Endothelial cell of umbilical vein (primary cell): ENCODE measurements around the gene RUNDC1. TPM values are rescaled to one million over a fixed set of nuclear protein-coding genes. Genes with fewer than 3 reads are reported as not detected.

Experiments
- BruUV-seq: library from RNA; stranded (reverse); fragments of 400-500 nt; replicated peaks from 2 replicates; lab custom pipeline; 2021; lab: Mats Ljungman, UMichigan
- CTCF ChIA-PET: fragments of 300-600, 350-600 bp; sonication (Branson Sonifier 250); formaldehyde crosslinking; loops from one replicate; lab custom pipeline; 2021; ENCODE audit warnings: antibody characterized with exemption, inconsistent platforms; lab: Charles Lee
- POLR2A ChIA-PET: fragments of 300-600, 350-600 bp; sonication (Branson Sonifier 250); formaldehyde crosslinking; loops from one replicate; lab custom pipeline; 2021; ENCODE audit warnings: antibody characterized with exemption, inconsistent platforms; lab: Charles Lee
- DNase-seq: peaks from one replicate; pipeline ENCODE4 v3.0.0-alpha.2; 2011; ENCODE audit warnings: low read depth, low spot score
- FAIRE-seq: peaks from 2 replicates; lab custom pipeline; 2011; peaks lifted over from hg19 to GRCh38; lab: Jason Lieb, UNC
- H2AFZ ChIP-seq: 2 replicates; pipeline ENCODE4 v1.6.0; 2012; ENCODE audit warnings: low read depth, low read length, control low read depth, inconsistent platforms
- H3K27ac ChIP-seq: 2 replicates; pipeline ENCODE4 v1.5.1; 2011; ENCODE audit warnings: low read depth, mild to moderate bottlenecking, control low read depth, low read length, moderate library complexity; ENCODE audit not compliant: insufficient read depth
- H3K27me3 ChIP-seq, 2 experiments: 2 replicates each; pipeline versions ENCODE4 v1.6.0 to v1.6.1; 2011; ENCODE audit warnings: low read length in 2 of 2, mixed read lengths in 1 of 2; ENCODE audit not compliant: control insufficient read depth in 2 of 2, insufficient read depth in 2 of 2
- H3K36me3 ChIP-seq, 2 experiments: 2 replicates in 1 of 2; 3 replicates in 1 of 2; pipeline ENCODE4 v1.5.1; 2011; ENCODE audit warnings: low read length in 2 of 2, mild to moderate bottlenecking in 1 of 2, moderate library complexity in 1 of 2; ENCODE audit not compliant: control insufficient read depth in 2 of 2, insufficient read depth in 2 of 2; ENCODE audit errors: extremely low read depth in 1 of 2
- H3K4me1 ChIP-seq: 3 replicates; pipeline ENCODE4 v1.5.1; 2011; ENCODE audit warnings: mild to moderate bottlenecking, low read length; ENCODE audit not compliant: control insufficient read depth, insufficient read depth; ENCODE audit errors: extremely low read depth
- H3K4me2 ChIP-seq: 2 replicates; pipeline ENCODE4 v1.6.1; 2011; ENCODE audit warnings: low read length, control low read depth, mixed read lengths; ENCODE audit not compliant: insufficient read depth
- H3K4me3 ChIP-seq, 3 experiments: fragments of 200-600 bp in 1 of 3; sonication (generic), shearing (Covaris generic) in 1 of 3; replicated peaks in 1 of 3; 2 replicates each; pipeline ENCODE4 v1.5.1; 2011 to 2016; ENCODE audit warnings: control low read depth in 3 of 3, low read length in 3 of 3, mild to moderate bottlenecking in 2 of 3, inconsistent platforms in 1 of 3, low read depth in 1 of 3, moderate library complexity in 1 of 3; ENCODE audit not compliant: insufficient read depth in 1 of 3
- H3K79me2 ChIP-seq: 2 replicates; pipeline ENCODE4 v1.6.0; 2012; ENCODE audit warnings: low read length, inconsistent platforms; ENCODE audit not compliant: control insufficient read depth, insufficient read depth
- H3K9ac ChIP-seq: replicated peaks from 2 replicates; pipeline ENCODE3; 2011; ENCODE audit warnings: low read length, control low read depth; ENCODE audit not compliant: insufficient read depth; ENCODE audit errors: extremely low read depth
- H3K9me1 ChIP-seq: replicated peaks from 3 replicates; pipeline ENCODE4 v1.6.0; 2011; ENCODE audit warnings: mild to moderate bottlenecking, low read length; ENCODE audit not compliant: control insufficient read depth, insufficient read depth; ENCODE audit errors: extremely low read depth
- H3K9me3 ChIP-seq: replicated peaks from 2 replicates; pipeline ENCODE4 v1.5.1; 2012; ENCODE audit warnings: low read length, inconsistent platforms; ENCODE audit not compliant: control insufficient read depth, insufficient read depth
- H4K20me1 ChIP-seq: replicated peaks from 2 replicates; pipeline ENCODE3; 2011; ENCODE audit warnings: mild to moderate bottlenecking, low read length; ENCODE audit not compliant: control insufficient read depth, insufficient read depth; ENCODE audit errors: extremely low read depth
- POLR2A ChIP-seq: IDR thresholded peaks from 2 replicates; pipeline ENCODE4 v1.6.1; 2012; ENCODE audit warnings: low read depth, mild to moderate bottlenecking, control low read depth, low read length
- POLR2AphosphoS5 ChIP-seq: IDR thresholded peaks from 2 replicates; pipeline ENCODE4 v1.6.1; 2012; ENCODE audit warnings: low read depth, mild to moderate bottlenecking, control low read depth, low read length, moderate library complexity; ENCODE audit not compliant: insufficient read depth
- dilution Hi-C: fragments of 300-500 bp; cut with MboI; formaldehyde crosslinking; loops from one replicate; pipeline ENCODE4 v1.15.0; 2019; ENCODE audit warnings: low sequenced_read_pairs; ENCODE audit not compliant: extremely low pct_ligation_motif_present
- intact Hi-C: fragments of 100-400 bp; cut with micrococcal nuclease; formaldehyde crosslinking; loops from one replicate; pipeline ENCODE4 v1.10.0; 2022
- polyA plus RNA-seq, 4 experiments: library from polyadenylated mRNA; depleted of rRNA in 3 of 4; stranded (reverse) in 3 of 4; unstranded in 1 of 4; fragments of >200 nt; gene quantifications; 2 replicates each; pipeline versions ENCODE4 v1.2.1 to v1.2.3, GENCODE V29; 2011 to 2012; ENCODE audit warnings: missing spikeins in 1 of 4
- total RNA-seq: library from RNA; stranded (reverse); gene quantifications from 2 replicates; pipeline ENCODE4 v1.2.3, GENCODE V29; 2021
- TF ChIP-seq, protein P1 (sequence below), 2 donors: IDR thresholded peaks; 1 replicate in 1 of 2; 2 replicates in 1 of 2; pipeline ENCODE4 v1.5.1; 2011; ENCODE audit warnings: low read length in 2 of 2, mild to moderate bottlenecking in 2 of 2, moderate library complexity in 2 of 2, control low read depth in 1 of 2, inconsistent platforms in 1 of 2, low read depth in 1 of 2; ENCODE audit not compliant: insufficient read depth in 1 of 2; ENCODE audit errors: extremely low read depth in 1 of 2

RUNDC1 gene
- total and polyA plus RNA-seq, 2 donors (not counting 3 experiments of a cell fraction or from before 2014, with no cell fraction given) = 9.2 to 12.0 TPM

DNA sequence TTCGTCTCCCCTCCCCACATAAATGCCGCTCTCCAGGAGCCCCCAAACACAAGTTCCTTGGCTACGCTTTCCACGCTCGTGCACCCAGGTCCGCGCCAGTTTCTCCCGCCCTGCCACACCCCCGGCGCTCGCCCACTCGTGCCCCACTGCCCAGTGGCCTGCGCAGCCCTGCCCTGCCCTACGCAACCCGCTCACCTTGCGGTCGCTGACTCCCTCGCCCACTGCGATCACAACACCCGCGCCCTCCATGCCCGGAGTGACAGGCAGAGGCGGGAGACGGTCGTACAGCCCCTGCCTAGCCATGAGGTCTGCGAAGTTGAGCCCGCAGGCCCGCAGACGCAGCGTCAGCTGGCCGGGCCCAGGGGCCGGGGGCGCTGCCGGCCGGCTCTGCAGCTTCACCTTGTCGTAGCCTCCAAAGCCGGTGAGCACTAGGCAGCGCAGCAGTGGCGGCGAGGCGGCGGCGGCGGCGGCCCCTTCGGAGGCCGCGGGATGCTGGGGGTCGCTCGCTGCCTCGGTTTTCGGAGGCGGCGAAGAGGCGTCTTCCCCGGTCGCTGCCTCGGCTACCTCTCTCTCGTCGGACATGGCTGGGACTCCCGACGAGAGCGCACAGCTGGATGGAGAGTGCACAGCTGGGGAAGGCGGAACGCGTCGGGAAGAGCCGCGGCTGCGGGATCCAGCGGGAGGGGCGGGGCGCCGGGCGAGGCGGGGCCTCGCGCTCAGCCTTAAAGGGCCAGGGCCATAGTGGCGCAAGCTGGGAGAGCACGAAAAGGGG lies 41.6 kb downstream of the RUNDC1 start, which contains the start of gene VAT1:
Gene VAT1 (minus strand): TSS at position 645 of the 772 bp plus-strand sequence. CDS start 63 bp downstream, at position 582.
- Histone ChIP-seq H3K27ac (peak within 1 kb of the TSS; percentile 60), H4K20me1 (no peaks in the 10 kb centered on the region), H3K9me3 (no peaks in the 10 kb centered on the region), H3K9ac (peak within 1 kb of the TSS; percentile 71), H3K4me2 (peak within 1 kb of the TSS; percentile 44), H3K27me3 (no peaks in the 10 kb centered on the region), H3K79me2 (peaks cover 37% of the 10 kb centered on the region), H3K9me1 (no peaks in the 10 kb centered on the region), H2AFZ (peak within 1 kb of the TSS; percentile 87), H3K4me3 (peak within 1 kb of the TSS; percentile 78 to 97 (median 82)), H3K4me1 (peaks cover 27% of the 10 kb centered on the region), H3K36me3 (peaks cover 0 to 9% of the 10 kb centered on the region in 2 experiments)
- intact Hi-C loops (loop anchor here (1.0 to 2.0 kb wide), 3 partner anchors 15 to 149 kb away; partner anchors contain the start of genes IFI35, NBR1 and RPL27), dilution Hi-C loops (no loop called here)
- BruUV-seq = TSS peak; percentile 19
- FAIRE-seq (peak; percentile 75), DNase-seq (peak; percentile 78)
- ChIA-PET POLR2A (interaction anchor here (0.8 to 2.7 kb wide), 3 partner anchors 21 to 294 kb away, joined by 3 to 13 read pairs (median 5); partner anchors contain the start of gene RPL27), CTCF (interaction anchor here (0.6 to 5.5 kb wide), 3 partner anchors 15 to 294 kb away, joined by 3 to 22 read pairs (median 20); partner anchors contain the start of genes IFI35 and RPL27)
- TF ChIP-seq POLR2AphosphoS5 = peak; percentile 57
- peak; percentile 77 for TF ChIP-seq POLR2A
- TF ChIP-seq, protein P1, sequence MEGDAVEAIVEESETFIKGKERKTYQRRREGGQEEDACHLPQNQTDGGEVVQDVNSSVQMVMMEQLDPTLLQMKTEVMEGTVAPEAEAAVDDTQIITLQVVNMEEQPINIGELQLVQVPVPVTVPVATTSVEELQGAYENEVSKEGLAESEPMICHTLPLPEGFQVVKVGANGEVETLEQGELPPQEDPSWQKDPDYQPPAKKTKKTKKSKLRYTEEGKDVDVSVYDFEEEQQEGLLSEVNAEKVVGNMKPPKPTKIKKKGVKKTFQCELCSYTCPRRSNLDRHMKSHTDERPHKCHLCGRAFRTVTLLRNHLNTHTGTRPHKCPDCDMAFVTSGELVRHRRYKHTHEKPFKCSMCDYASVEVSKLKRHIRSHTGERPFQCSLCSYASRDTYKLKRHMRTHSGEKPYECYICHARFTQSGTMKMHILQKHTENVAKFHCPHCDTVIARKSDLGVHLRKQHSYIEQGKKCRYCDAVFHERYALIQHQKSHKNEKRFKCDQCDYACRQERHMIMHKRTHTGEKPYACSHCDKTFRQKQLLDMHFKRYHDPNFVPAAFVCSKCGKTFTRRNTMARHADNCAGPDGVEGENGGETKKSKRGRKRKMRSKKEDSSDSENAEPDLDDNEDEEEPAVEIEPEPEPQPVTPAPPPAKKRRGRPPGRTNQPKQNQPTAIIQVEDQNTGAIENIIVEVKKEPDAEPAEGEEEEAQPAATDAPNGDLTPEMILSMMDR (IDR thresholded peaks at IDR 0.05; ENCODE audit: extremely low read depth in 1 of 2, insufficient read depth in 1 of 2, low read depth in 1 of 2, low read length in 2 of 2) = no peak
